GM18511 (cell line): Measurements from ENCODE around the gene RFK.

ENCODE experiments used
- ATAC-seq: cut with Tn5 transposase; IDR thresholded peaks from one replicate; pipeline ENCODE4 v1.9.1; 2021; ENCODE audit warnings: mild to moderate bottlenecking, moderate library complexity; ENCODE audit not compliant: unreplicated experiment

Gene RFK

GRCh38 chr9:76336027-76336426 lies 58.2 kb downstream of the RFK start:
- no peak for ATAC-seq
